CD4-positive, alpha-beta memory T cell (primary cell): ENCODE data around the gene CDC42BPB. TPM values are rescaled to one million over a fixed set of nuclear protein-coding genes. Genes with fewer than 3 reads are reported as not detected.
"Not testable (repeated sequence)": the region's sequence is repeated elsewhere in the genome, so short reads cannot be mapped to it uniquely, and the experiment has no call there.

ENCODE experiments used
- CTCF ChIA-PET: fragments of 350-600 bp; sonication (Branson Sonifier 250); formaldehyde crosslinking; loops from one replicate; lab custom pipeline; 2021; ENCODE audit warnings: inconsistent platforms; ENCODE audit not compliant: partially characterized antibody; lab: Charles Lee
- POLR2A ChIA-PET: fragments of 350-600 bp; sonication (Branson Sonifier 250); formaldehyde crosslinking; loops from one replicate; lab custom pipeline; 2021; ENCODE audit not compliant: partially characterized antibody; lab: Charles Lee
- DNase-seq, 5 donors: peaks; one replicate each; pipeline versions ENCODE4 v3.0.0 to v3.0.0-alpha.2; 2020 to 2022; ENCODE audit warnings: mixed read lengths in 1 of 5
- H3K27ac ChIP-seq: one replicate; pipeline ENCODE4 v1.7.0; 2013; ENCODE audit warnings: low read depth, low read length
- H3K27me3 ChIP-seq: 2 replicates; pipeline ENCODE4 v1.7.0; 2013; ENCODE audit warnings: mild to moderate bottlenecking, low read length, moderate library complexity; ENCODE audit not compliant: insufficient read depth
- H3K36me3 ChIP-seq: 2 replicates; pipeline ENCODE4 v1.7.0; 2013; ENCODE audit warnings: mild to moderate bottlenecking, low read length, moderate library complexity; ENCODE audit not compliant: insufficient read depth
- H3K4me1 ChIP-seq: 2 replicates; pipeline ENCODE4 v1.7.0; 2013; ENCODE audit warnings: mild to moderate bottlenecking, low read length, moderate library complexity; ENCODE audit not compliant: insufficient read depth
- H3K4me3 ChIP-seq, 2 donors: one replicate each; pipeline ENCODE4 v1.7.0; 2013; ENCODE audit warnings: low read length in 2 of 2, mild to moderate bottlenecking in 1 of 2
- H3K9me3 ChIP-seq, 2 donors: one replicate each; pipeline ENCODE4 v1.7.0; 2013; ENCODE audit warnings: low read length in 2 of 2, control low read depth in 1 of 2; ENCODE audit not compliant: control insufficient read depth in 1 of 2
- H3K27ac Mint-ChIP-seq, 7 donors: one replicate each; pipeline ENCODE4 v1.8.0; 2020 to 2021; ENCODE audit warnings: mixed read lengths in 7 of 7, mild to moderate bottlenecking in 6 of 7, inconsistent platforms in 3 of 7, moderate library complexity in 3 of 7
- H3K27me3 Mint-ChIP-seq, 2 donors: one replicate each; pipeline ENCODE4 v1.8.0; 2020 to 2021; ENCODE audit warnings: mixed read lengths in 2 of 2
- H3K36me3 Mint-ChIP-seq, 2 donors: one replicate each; pipeline ENCODE4 v1.8.0; 2020 to 2021; ENCODE audit warnings: mixed read lengths in 2 of 2, inconsistent platforms in 1 of 2, mild to moderate bottlenecking in 1 of 2
- H3K4me1 Mint-ChIP-seq, 4 donors: one replicate each; pipeline ENCODE4 v1.8.0; 2020 to 2021; ENCODE audit warnings: mixed read lengths in 4 of 4, mild to moderate bottlenecking in 1 of 4
- H3K4me3 Mint-ChIP-seq, 8 donors: one replicate each; pipeline ENCODE4 v1.8.0; 2020 to 2021; ENCODE audit warnings: mixed read lengths in 8 of 8, mild to moderate bottlenecking in 7 of 8, moderate library complexity in 6 of 8, inconsistent platforms in 3 of 8
- H3K9me3 Mint-ChIP-seq, 8 donors: one replicate each; pipeline ENCODE4 v1.8.0; 2020 to 2021; ENCODE audit warnings: mixed read lengths in 8 of 8, mild to moderate bottlenecking in 5 of 8, inconsistent platforms in 3 of 8, moderate library complexity in 1 of 8
- intact Hi-C: fragments of 100-400 bp; cut with micrococcal nuclease; formaldehyde crosslinking; loops from one replicate; pipeline ENCODE4 v1.15.1; 2023
- polyA plus RNA-seq, 2 donors: library from polyadenylated mRNA; unstranded; fragments of 300-500 nt; fragmentation: Illumina TruSeq; gene quantifications; one replicate each; pipeline ENCODE4 v1.2.3, GENCODE V29; 2021
- total RNA-seq, 2 experiments: library from RNA; stranded (reverse); gene quantifications; one replicate each; pipeline ENCODE4 v1.2.3, GENCODE V29; 2021

The CDC42BPB gene
- total and polyA plus RNA-seq, 4 experiments from 2014 or later, result 0.02 to 8.4 (median 4.1) TPM

GRCh38 chr14:102900631-102901571 is 156.4 kb downstream of the CDC42BPB start:
- peak overlapping the region in 3 of 8 donors; percentile 8 to 34 (median 29) for H3K4me3 Mint-ChIP-seq

GRCh38 chr14:102899516-102899900 is 157.8 kb downstream of the CDC42BPB start:
- H3K36me3 ChIP-seq, result peaks cover 44% of the 10 kb centered on the region
- H3K36me3 Mint-ChIP-seq, result peaks cover 28 to 67% of the 10 kb centered on the region in 2 donors

More at GRCh38 chr14:102900631-102901571, 156.4 kb downstream of the CDC42BPB start:
- H3K36me3 ChIP-seq, result peaks cover 43% of the 10 kb centered on the region
- intact Hi-C loops, result no loop called here
- no peaks in the 10 kb centered on the region for H3K4me1 ChIP-seq
- Mint-ChIP-seq H3K27me3 (no peaks in the 10 kb centered on the region), H3K4me1 (peaks cover 8 to 11% (median 9%) of the 10 kb centered on the region in 4 donors), H3K27ac (peak overlapping the region; percentile 59 to 91 (median 75)), H3K36me3 (peaks cover 37 to 62% of the 10 kb centered on the region in 2 donors), H3K9me3 (peaks cover 0 to 2% (median 0%) of the 10 kb centered on the region in 8 donors)
- POLR2A ChIA-PET, result no interaction called here
- no peak overlapping the region for H3K4me3 ChIP-seq
- H3K27ac ChIP-seq, result no peak overlapping the region
- CTCF ChIA-PET, result interaction anchor here (1.5 kb wide), 1 partner anchor 12 kb away, joined by 3 read pairs; no protein-coding TSS in a partner anchor
- H3K27me3 ChIP-seq, result no peaks in the 10 kb centered on the region
- H3K9me3 ChIP-seq, result no peaks in the 10 kb centered on the region
- no peak for DNase-seq

GRCh38 chr14:102898776-102899515 is 158.4 kb downstream of the CDC42BPB start:
- intact Hi-C loops, result no loop called here
- peaks cover 8 to 11% (median 9%) of the 10 kb centered on the region in 4 donors for H3K4me1 Mint-ChIP-seq
- POLR2A ChIA-PET, result no interaction called here
- H3K4me3 Mint-ChIP-seq, result peak overlapping the region in 1 of 8 donors; percentile 35
- H3K4me3 ChIP-seq, result no peak overlapping the region
- H3K36me3 Mint-ChIP-seq, result peaks cover 28 to 66% of the 10 kb centered on the region in 2 donors
- no peak for DNase-seq
- no peaks in the 10 kb centered on the region for H3K27me3 Mint-ChIP-seq
- H3K36me3 ChIP-seq, result peaks cover 42% of the 10 kb centered on the region
- H3K4me1 ChIP-seq, result no peaks in the 10 kb centered on the region
- peaks cover 0 to 2% (median 0%) of the 10 kb centered on the region in 8 donors for H3K9me3 Mint-ChIP-seq
- H3K27ac ChIP-seq, result no peak overlapping the region
- H3K27me3 ChIP-seq, result no peaks in the 10 kb centered on the region
- peak overlapping the region in 6 of 7 donors; percentile 4 to 66 (median 46) for H3K27ac Mint-ChIP-seq
- H3K9me3 ChIP-seq, result no peaks in the 10 kb centered on the region
- CTCF ChIA-PET, result no interaction called here

More at GRCh38 chr14:102899516-102899900, 157.8 kb downstream of the CDC42BPB start:
- Mint-ChIP-seq H3K9me3 (peaks cover 0 to 2% (median 0%) of the 10 kb centered on the region in 8 donors), H3K4me3 (no peak overlapping the region), H3K27ac (peak overlapping the region in 2 of 7 donors; percentile 62 to 66), H3K27me3 (no peaks in the 10 kb centered on the region), H3K4me1 (peaks cover 8 to 11% (median 9%) of the 10 kb centered on the region in 4 donors)
- Histone ChIP-seq H3K4me3 (no peak overlapping the region), H3K9me3 (no peaks in the 10 kb centered on the region), H3K4me1 (no peaks in the 10 kb centered on the region), H3K27ac (no peak overlapping the region), H3K27me3 (no peaks in the 10 kb centered on the region)
- DNase-seq, result no peak
- ChIA-PET POLR2A (no interaction called here), CTCF (no interaction called here)
- intact Hi-C loops, result no loop called here

- DNase-seq, result no peak
- intact Hi-C loops, result no loop called here
- no peaks in the 10 kb centered on the region for H3K9me3 Mint-ChIP-seq
- CTCF ChIA-PET, result no interaction called here
- peaks cover 27 to 66% of the 10 kb centered on the region in 2 donors for H3K36me3 Mint-ChIP-seq
- POLR2A ChIA-PET, result no interaction called here
- H3K9me3 ChIP-seq, result no peaks in the 10 kb centered on the region
- no peaks in the 10 kb centered on the region for H3K27me3 Mint-ChIP-seq
- H3K27ac Mint-ChIP-seq, result peak overlapping the region in 5 of 7 donors; percentile 4 to 60 (median 48)
- no peaks in the 10 kb centered on the region for H3K27me3 ChIP-seq
- H3K4me3 ChIP-seq, result no peak overlapping the region
- peaks cover 38% of the 10 kb centered on the region for H3K36me3 ChIP-seq
- peaks cover 8 to 11% (median 9%) of the 10 kb centered on the region in 4 donors for H3K4me1 Mint-ChIP-seq
- H3K4me3 Mint-ChIP-seq, result no peak overlapping the region
- H3K4me1 ChIP-seq, result no peaks in the 10 kb centered on the region
- no peak overlapping the region for H3K27ac ChIP-seq
Observed at GRCh38 chr14:102898298-102898697, 159.1 kb downstream of the CDC42BPB start.

GRCh38 chr14:102897299-102898027 is 159.9 kb downstream of the CDC42BPB start:
- H3K36me3 Mint-ChIP-seq, result peaks cover 28 to 63% of the 10 kb centered on the region in 2 donors
- peaks cover 43% of the 10 kb centered on the region for H3K36me3 ChIP-seq
- no peak for DNase-seq
- no peaks in the 10 kb centered on the region for H3K27me3 ChIP-seq
- no peak overlapping the region for H3K4me3 Mint-ChIP-seq
- intact Hi-C loops, result no loop called here
- H3K4me1 ChIP-seq, result no peaks in the 10 kb centered on the region
- no peak overlapping the region for H3K4me3 ChIP-seq
- ChIA-PET CTCF (interaction anchor here (0.7 to 1.0 kb wide), 2 partner anchors 123 to 203 kb away, joined by 3 to 5 read pairs; no protein-coding TSS in a partner anchor), POLR2A (no interaction called here)
- H3K27me3 Mint-ChIP-seq, result no peaks in the 10 kb centered on the region
- H3K9me3 Mint-ChIP-seq, result no peaks in the 10 kb centered on the region
- H3K27ac Mint-ChIP-seq, result peak overlapping the region in 6 of 7 donors; percentile 26 to 70 (median 53)
- H3K4me1 Mint-ChIP-seq, result peaks cover 8 to 11% (median 9%) of the 10 kb centered on the region in 4 donors
- no peak overlapping the region for H3K27ac ChIP-seq
- H3K9me3 ChIP-seq, result no peaks in the 10 kb centered on the region

- intact Hi-C loops, H3K27me3 ChIP-seq, H3K4me1 ChIP-seq, DNase-seq, POLR2A ChIA-PET, H3K9me3 ChIP-seq, H3K9me3 Mint-ChIP-seq, H3K4me3 Mint-ChIP-seq, H3K27me3 Mint-ChIP-seq, H3K4me3 ChIP-seq, H3K27ac ChIP-seq: not testable (repeated sequence)
- peaks cover 32 to 66% of the 10 kb centered on the region in 2 donors for H3K36me3 Mint-ChIP-seq
- H3K36me3 ChIP-seq, result peaks cover 46% of the 10 kb centered on the region
- H3K4me1 Mint-ChIP-seq, result peaks cover 8 to 11% (median 9%) of the 10 kb centered on the region in 4 donors
- H3K27ac Mint-ChIP-seq, result peak overlapping the region in 1 of 7 donors; percentile 81
- CTCF ChIA-PET, result interaction anchor here (1.0 to 1.2 kb wide), 2 partner anchors 122 to 203 kb away, joined by 4 to 5 read pairs; no protein-coding TSS in a partner anchor
Observed at GRCh38 chr14:102896735-102897134, 160.6 kb downstream of the CDC42BPB start.
